GM19438 (cell line): ENCODE measurements around the gene DYSF.

ENCODE experiments used
- ATAC-seq: cut with Tn5 transposase; IDR thresholded peaks from one replicate; pipeline ENCODE4 v1.9.1; 2021; ENCODE audit warnings: low read depth; ENCODE audit not compliant: unreplicated experiment

Gene DYSF

DNA sequence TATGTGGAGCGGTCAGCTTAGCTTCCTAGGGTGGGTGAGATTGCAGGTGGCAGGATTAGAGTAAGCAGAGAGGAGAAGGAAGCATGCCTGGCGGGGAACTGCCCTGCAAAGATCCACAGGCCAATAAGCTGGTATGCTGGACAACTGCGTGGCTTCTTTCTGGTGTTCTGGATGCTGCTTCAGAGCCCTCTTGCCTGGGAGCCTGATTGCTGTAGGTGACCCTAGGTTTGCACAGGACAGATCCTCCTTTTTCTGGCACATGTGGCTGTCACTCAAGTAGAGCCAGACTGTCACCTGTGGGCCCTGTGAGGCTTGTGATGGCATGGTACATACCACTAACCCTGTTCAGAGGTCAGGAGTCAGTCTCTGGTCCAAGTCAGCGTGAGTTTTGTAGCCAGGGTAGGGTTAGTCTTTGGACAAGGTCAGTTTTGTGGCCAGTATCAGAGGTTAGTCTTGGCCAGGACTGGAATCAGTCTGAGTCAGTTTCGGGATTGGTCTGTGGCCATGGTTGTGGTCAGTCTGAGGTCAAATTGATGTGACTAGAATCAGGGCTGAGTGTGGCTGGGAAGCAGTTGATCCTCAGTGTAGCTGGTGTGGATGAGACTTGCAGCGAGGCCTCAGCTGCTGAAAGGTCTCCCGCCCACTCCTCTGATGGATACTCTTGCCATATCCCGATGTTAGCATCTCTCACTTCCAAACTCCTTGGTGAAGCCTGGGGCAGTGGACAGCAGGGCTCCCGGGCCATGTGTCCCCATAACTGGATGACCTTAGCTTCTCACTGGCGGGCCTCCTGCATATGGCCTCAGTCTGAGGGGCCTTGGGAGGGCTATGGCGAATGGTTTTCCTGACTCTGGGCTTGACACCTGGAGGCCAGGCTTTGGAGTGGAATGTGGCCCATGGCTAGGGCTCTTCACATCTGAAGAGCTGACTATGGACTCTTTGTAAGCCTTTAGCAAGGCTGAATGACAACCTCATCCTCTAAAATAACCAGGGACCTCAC, 260.5 kb downstream of the DYSF start:
- no peak for ATAC-seq

DNA sequence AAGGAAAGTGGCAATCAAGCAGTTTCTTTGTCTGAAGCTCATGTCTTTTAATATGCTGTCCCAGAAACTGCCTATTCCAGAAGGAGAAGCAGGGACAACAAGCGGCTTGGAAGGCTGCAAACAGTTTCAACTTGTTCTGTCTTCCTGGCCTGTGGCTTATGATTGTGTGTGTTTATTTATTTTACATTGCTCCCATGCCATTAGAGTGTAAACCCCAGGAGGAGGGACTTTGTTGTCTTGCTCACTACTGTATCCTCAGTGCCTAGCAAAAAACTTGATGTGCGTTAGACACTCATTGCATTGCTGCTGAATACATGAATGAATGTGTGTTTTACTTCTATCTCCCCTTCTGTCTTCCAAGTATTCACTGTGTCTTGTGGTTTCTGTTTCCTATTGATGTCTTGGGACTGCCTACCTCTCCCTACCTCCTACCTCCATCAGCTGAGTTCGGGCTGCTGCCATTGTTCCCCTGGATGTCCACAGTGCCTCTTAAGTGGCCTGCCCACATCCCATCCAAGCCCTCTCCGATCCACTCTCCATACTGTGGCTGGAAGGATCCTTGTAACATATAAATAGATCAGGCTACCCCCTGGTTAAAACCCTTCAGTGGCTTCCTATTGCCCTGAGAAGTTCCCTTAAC, 261.4 kb downstream of the DYSF start:
- ATAC-seq, result no peak

- ATAC-seq, result no peak
Measured at GRCh38 chr2:71715241-71715750, 261.9 kb downstream of the DYSF start.

- ATAC-seq, result no peak
Measured at GRCh38 chr2:71715951-71716696, 262.8 kb downstream of the DYSF start.

DNA sequence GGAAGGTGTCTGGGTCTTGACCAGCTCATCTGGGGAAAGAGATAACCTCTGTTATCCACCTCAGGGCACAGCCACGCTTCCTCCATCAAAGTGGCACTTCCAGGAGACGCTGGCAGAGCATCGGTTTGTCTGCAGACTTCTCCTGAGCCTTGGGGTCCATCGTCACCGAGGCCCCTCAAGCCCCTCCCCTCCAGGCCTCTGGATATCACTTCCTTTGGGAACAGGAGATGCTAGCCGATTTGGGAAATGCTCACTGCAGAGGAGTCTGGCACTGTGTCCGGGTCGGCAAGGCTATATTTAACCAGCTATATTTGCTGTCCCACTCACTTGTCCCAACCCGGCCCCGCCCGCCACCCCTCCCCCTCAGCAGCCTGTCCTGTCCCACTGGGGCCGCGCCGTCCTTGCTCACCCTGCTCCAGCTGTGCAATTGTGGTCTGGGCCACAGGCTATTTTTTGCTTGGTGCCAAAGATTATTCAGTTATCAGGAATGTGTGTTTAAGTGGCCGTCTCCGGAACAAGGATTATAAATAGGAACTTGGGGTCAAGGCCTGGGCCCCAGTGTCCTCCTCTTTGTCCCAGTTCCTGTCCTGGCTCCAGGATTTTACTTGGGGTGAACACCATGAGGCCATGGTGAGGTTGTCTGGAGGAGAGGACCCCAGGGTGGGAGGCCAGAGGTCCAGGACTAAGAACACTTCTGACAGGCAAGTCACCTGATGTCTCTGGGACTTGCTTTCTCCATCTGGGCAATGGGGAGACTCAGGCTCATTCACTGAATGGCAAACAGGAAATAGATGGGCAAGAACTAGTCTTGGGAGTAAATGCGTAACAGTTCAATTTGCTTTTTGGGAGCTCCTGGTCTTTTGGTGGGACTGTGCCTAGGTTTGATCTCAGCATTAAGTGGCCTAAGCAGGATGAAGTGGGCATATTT, 263.6 kb downstream of the DYSF start:
- no peak for ATAC-seq

DNA sequence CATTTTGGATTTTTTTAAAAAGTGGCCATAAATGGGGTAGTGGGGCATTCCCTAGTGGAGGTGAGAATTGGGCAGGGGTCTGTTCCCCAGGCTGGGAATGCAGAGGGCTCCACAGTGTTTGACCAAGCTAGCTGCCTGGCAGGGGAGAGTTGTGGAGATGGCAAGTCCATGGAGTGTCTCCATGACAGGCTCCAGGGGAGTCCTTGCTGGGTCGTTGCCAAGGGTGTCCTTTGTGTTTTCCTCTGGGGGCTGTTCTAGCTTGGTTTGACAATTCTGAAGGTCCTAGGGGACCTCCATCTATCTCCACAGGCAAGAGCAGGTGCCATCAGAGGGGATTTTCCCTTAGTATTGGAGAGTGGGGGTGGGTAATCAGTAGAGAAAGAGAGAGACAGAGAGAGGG, 265.3 kb downstream of the DYSF start:
- ATAC-seq, result no peak

DNA sequence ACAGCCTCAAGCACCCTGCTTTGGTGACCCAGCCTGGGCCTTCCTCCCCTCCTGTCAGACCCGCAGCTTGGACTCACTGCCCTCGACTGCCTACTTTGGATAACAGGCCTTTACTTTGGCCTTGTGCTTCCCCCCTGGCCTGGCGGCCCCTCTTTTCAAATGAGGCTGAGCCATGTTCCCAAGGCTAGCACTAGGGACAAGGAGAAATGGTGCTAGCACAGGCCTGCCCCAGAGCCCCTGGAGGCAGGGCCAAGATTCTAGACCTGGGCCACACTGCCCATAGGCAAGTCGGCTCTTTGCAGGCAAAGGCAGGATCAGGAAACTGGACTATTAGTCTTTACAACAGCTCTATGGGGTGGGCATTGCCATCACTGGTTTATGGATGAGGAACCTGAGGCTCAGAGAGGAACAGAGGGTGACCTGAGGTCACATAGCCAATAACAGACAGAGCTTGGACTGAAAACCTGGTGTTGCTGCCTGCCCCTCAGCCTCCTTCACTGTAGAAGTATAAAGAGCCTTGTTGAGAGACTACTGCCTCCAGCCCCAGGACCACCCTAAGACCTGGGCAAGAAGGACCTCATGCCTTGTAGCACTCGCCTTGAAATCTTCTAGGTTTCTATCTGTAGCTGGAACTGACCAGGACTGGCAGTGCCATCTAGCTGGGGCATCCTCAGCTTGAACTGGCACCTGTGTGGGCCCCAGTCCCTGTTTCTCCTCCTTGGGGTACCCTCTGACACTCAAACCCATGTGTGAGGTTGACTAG, 266.3 kb downstream of the DYSF start:
- no peak for ATAC-seq

DNA sequence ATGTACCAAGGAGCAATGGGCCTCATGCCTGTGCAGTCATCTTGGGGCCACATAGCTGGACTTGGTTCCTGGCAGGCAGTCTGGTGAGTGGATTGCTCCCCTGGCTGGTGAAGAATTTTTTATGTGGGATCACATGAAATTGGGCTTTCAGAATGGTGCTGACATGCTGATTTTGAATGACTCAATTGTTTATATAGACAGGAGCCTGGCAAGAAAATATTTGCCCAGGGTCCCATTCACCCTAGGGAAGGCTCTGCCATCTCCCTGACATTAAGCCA, 266.9 kb downstream of the DYSF start:
- ATAC-seq, result no peak

GRCh38 chr2:71720596-71721361, 267.4 kb downstream of the DYSF start:
- no peak for ATAC-seq

DNA sequence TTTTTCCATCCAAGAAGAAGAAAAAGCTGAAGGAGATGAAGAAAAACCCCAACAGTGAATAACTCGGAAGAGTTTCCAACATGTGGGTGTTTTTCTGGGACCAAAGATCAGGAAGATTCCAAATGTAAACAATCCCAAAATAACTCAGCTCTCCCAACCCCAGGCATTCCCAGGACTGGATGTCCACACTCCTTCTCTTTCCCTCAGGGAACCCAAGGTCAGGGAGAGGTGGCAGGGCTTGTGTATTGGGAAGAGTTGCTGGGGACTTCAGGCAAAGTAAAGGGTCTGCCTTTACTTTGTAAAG, 268.0 kb downstream of the DYSF start:
- ATAC-seq, result no peak

GRCh38 chr2:71721669-71722068, 268.3 kb downstream of the DYSF start:
- ATAC-seq, result no peak

- no peak for ATAC-seq
Measured at GRCh38 chr2:71722286-71722685, 268.9 kb downstream of the DYSF start.

GRCh38 chr2:71724793-71725192, 271.4 kb downstream of the DYSF start:
- no peak for ATAC-seq

GRCh38 chr2:71725836-71726235, 272.5 kb downstream of the DYSF start:
- no peak for ATAC-seq

DNA sequence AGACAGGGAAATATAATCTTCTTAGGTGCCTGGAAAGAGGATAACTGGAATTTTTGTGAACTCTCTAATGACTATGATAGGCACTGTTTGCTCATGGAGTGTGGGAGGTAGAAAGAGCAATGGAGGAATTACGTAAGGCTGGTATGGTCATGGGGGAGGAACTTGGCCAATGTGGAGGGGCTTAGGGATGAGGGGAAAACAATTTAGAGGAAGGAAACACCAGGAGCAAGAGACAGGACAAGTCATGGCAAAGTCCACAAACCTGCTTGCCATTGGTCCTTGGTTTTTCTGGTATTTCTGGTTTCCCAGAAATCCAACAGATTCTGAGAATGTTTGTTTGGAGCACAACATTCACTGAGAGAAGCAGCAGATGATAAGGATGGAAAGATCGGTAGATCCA, 274.2 kb downstream of the DYSF start:
- no peak for ATAC-seq

DNA sequence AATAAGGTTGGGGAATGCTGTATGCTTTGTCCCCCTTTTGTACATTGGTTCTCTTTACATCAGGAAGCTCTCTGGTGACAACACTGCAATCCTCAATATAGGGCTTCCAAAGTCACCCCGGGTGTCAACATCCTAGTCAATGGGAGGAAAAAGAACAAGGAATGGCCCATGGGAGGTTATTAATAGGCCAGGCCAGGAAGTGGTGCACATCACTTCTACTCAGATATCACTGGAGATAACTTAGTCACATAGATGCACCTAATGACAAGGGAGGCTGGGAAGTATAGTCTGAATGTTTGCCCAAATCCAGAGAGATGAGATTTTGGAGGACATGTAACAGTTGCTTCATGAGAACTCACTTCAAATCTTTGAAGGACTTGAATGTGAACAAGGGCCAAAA, 274.7 kb downstream of the DYSF start:
- ATAC-seq, result no peak

DNA sequence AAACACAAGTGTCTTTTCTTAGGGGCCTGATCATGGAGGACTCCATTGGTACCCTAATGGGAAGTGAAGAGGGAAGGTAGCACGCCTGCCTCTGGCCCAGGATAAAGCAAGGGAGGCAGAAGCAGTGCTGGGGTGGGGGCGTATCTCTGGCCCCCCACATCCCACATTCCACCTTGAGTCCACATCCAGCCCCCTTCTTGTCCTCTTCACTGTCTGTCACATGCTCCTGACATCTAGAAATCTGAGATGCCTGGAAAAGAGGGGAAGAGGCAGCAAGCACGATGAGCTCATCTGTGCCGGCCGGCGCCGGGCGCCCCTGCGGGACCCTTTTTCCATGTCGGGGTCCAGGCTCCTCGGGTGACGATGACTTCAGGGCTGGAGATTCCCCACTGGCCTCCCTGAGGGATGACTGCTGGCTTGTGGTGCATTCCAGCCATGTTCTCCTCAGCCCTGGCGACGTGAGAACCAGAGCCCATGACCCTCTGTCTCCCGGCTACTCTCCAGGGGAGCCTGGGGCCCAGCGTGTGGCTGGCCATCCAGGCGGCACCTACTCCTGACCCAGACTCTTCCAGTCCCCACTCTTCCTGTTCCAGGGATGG, 277.5 kb downstream of the DYSF start:
- ATAC-seq, result no peak

- no peak for ATAC-seq
Measured at GRCh38 chr2:71734620-71735019, 281.3 kb downstream of the DYSF start.

DNA sequence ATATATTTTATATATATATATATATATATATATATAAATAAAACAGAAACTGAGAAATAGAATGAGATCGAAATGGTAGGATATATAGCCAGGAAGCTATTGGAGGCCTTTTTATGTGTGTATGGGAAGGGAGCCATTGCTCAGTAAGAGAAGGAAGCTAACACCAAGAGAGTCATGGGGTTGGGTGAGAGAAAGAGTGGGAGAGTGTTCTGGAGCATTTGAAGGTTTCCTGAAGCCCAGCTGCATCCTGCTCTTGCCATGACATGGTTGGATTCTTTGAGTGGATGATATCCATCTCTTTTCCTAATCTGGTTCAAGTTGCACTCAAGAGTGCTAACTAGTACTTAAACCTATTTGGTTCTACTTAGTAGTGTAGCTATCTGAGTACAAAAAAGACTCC, 282.3 kb downstream of the DYSF start:
- ATAC-seq, result no peak
